Measurements from ENCODE around the gene ADAM10. TPM values are rescaled to one million over a fixed set of nuclear protein-coding genes. Genes with fewer than 3 reads are reported as not detected.
A peak's percentile ranks its signal among the peaks of the same experiment; 100 is the strongest.
"Not testable (repeated sequence)": the region's sequence is repeated elsewhere in the genome, so short reads cannot be mapped to it uniquely, and the experiment has no call there.

The ADAM10 gene
- total RNA-seq, 1 donor from 2014 or later = 287 TPM

GRCh38 chr15:58773024-58773423, 23.5 kb upstream of the ADAM10 start:
- Mint-ChIP-seq H3K4me3 (ENCODE audit: unreplicated experiment) (no peak overlapping the region), H3K9me3 (ENCODE audit: unreplicated experiment) (no peaks in the 10 kb centered on the region), H3K27me3 (ENCODE audit: unreplicated experiment) (peaks cover 4% of the 10 kb centered on the region), H3K4me1 (ENCODE audit: unreplicated experiment) (peaks cover 13% of the 10 kb centered on the region), H3K27ac (ENCODE audit: unreplicated experiment) (no peak overlapping the region), H3K36me3 (ENCODE audit: low read depth, unreplicated experiment) (no peaks in the 10 kb centered on the region)
- no peak for TF ChIP-seq CTCF (IDR thresholded peaks at IDR 0.05; ENCODE audit: unreplicated experiment)
- DNase-seq (ENCODE audit: low spot score) = no peak

GRCh38 chr15:58771621-58772250, 22.2 kb upstream of the ADAM10 start:
- H3K4me1 Mint-ChIP-seq (ENCODE audit: unreplicated experiment) = peaks cover 8% of the 10 kb centered on the region
- DNase-seq (ENCODE audit: low spot score) = no peak
- H3K9me3 Mint-ChIP-seq (ENCODE audit: unreplicated experiment) = no peaks in the 10 kb centered on the region
- H3K27me3 Mint-ChIP-seq (ENCODE audit: unreplicated experiment) = peaks cover 4% of the 10 kb centered on the region
- H3K27ac Mint-ChIP-seq (ENCODE audit: unreplicated experiment) = no peak overlapping the region
- H3K36me3 Mint-ChIP-seq (ENCODE audit: low read depth, unreplicated experiment) = no peaks in the 10 kb centered on the region
- no peak for TF ChIP-seq CTCF (IDR thresholded peaks at IDR 0.05; ENCODE audit: unreplicated experiment)
- H3K4me3 Mint-ChIP-seq (ENCODE audit: unreplicated experiment) = peak overlapping the region; percentile 97

- H3K27ac Mint-ChIP-seq (ENCODE audit: unreplicated experiment) = peak within 1 kb of the TSS; percentile 83
- peak within 1 kb of the TSS; percentile 97 for H3K4me3 Mint-ChIP-seq (ENCODE audit: unreplicated experiment)
- no peak for TF ChIP-seq CTCF (IDR thresholded peaks at IDR 0.05; ENCODE audit: unreplicated experiment)
- no peaks in the 10 kb centered on the region for H3K9me3 Mint-ChIP-seq (ENCODE audit: unreplicated experiment)
- peaks cover 8% of the 10 kb centered on the region for H3K4me1 Mint-ChIP-seq (ENCODE audit: unreplicated experiment)
- peak; percentile 96 for DNase-seq (ENCODE audit: low spot score)
- H3K36me3 Mint-ChIP-seq (ENCODE audit: low read depth, unreplicated experiment) = no peaks in the 10 kb centered on the region
- peaks cover 4% of the 10 kb centered on the region for H3K27me3 Mint-ChIP-seq (ENCODE audit: unreplicated experiment)
Measured at GRCh38 chr15:58770857-58771620, 21.5 kb upstream of the ADAM10 start, which contains the start of gene MINDY2. TSS of gene MINDY2 (plus strand) at chr15:58771302. CDS start at chr15:58771396, 94 bp downstream.

GRCh38 chr15:58770519-58770856, 21.0 kb upstream of the ADAM10 start:
- Mint-ChIP-seq H3K9me3 (ENCODE audit: unreplicated experiment) (no peaks in the 10 kb centered on the region), H3K27ac (ENCODE audit: unreplicated experiment) (peak overlapping the region; percentile 83), H3K4me1 (ENCODE audit: unreplicated experiment) (peaks cover 8% of the 10 kb centered on the region), H3K4me3 (ENCODE audit: unreplicated experiment) (peak overlapping the region; percentile 87), H3K36me3 (ENCODE audit: low read depth, unreplicated experiment) (no peaks in the 10 kb centered on the region), H3K27me3 (ENCODE audit: unreplicated experiment) (peaks cover 4% of the 10 kb centered on the region)
- TF ChIP-seq CTCF (IDR thresholded peaks at IDR 0.05; ENCODE audit: unreplicated experiment) = no peak
- DNase-seq (ENCODE audit: low spot score) = no peak

GRCh38 chr15:58768601-58769004, 19.1 kb upstream of the ADAM10 start:
- H3K27ac Mint-ChIP-seq (ENCODE audit: unreplicated experiment) = not testable (repeated sequence)

More at GRCh38 chr15:58768601-58769004, 19.1 kb upstream of the ADAM10 start:
- H3K27me3 Mint-ChIP-seq (ENCODE audit: unreplicated experiment); DNase-seq (ENCODE audit: low spot score); H3K9me3 Mint-ChIP-seq (ENCODE audit: unreplicated experiment); H3K36me3 Mint-ChIP-seq (ENCODE audit: low read depth, unreplicated experiment); H3K4me1 Mint-ChIP-seq (ENCODE audit: unreplicated experiment); H3K4me3 Mint-ChIP-seq (ENCODE audit: unreplicated experiment): not testable (repeated sequence)

All from endothelial cell (in vitro differentiated cells).